Suprapubic skin (tissue), 4 donors: ENCODE measurements around the gene PLEKHD1.

Experiments used
- EP300 ChIP-seq: sonication (generic); formaldehyde crosslinking; IDR thresholded peaks from one replicate; pipeline ENCODE4 v1.6.1; 2017; ENCODE audit warnings: antibody characterized with exemption
- POLR2A ChIP-seq, 2 donors: fragments of 450-650 bp; IDR thresholded peaks; one replicate each; pipeline ENCODE4 v1.6.1; 2017; ENCODE audit warnings: antibody characterized with exemption in 2 of 2, mild to moderate bottlenecking in 2 of 2, moderate library complexity in 2 of 2
- POLR2AphosphoS5 ChIP-seq, 3 donors: sonication (generic); formaldehyde crosslinking; IDR thresholded peaks; one replicate each; pipeline ENCODE4 v1.6.1; 2017; ENCODE audit warnings: antibody characterized with exemption in 3 of 3
- TF ChIP-seq, protein P1 (sequence below), 2 donors: fragments of 200-600 bp in 1 of 2; fragments of 450-650 bp in 1 of 2; sonication (generic) in 1 of 2; IDR thresholded peaks; one replicate each; pipeline ENCODE4 v1.5.1; 2016 to 2019; ENCODE audit warnings: antibody characterized with exemption in 2 of 2, mild to moderate bottlenecking in 1 of 2, moderate library complexity in 1 of 2

DNA sequence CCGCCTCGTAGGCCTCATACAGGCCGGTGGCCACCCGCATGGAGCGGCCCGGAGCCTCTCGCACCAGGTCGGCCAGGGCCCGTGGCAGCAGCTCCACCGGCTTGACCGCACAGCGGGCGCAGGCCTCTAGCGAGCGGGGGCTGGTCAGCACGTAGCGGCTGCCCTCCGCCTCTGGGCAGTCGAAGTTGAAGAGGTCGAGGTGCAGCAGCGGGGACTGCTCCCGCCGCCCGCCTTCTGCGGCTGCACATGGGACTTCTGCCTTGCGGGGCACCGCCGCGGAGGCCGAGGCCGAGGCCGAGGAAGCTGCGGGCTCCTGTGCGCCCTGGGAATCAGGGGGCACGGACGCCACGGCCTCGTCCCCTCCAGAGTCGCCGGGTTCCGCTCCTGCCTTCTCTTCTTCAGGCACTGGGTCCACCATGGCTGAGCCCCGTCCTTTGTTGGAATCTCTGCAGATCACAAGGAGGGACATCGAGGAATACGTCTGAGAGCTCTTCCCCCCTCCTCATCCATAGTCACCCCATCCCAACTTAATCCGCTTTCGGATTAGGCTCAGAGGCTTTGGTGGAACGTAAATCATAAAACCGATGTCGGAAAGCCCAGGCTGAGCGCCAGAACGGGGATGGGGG, 88.8 kb downstream of the PLEKHD1 start:
- TF ChIP-seq, protein P1, sequence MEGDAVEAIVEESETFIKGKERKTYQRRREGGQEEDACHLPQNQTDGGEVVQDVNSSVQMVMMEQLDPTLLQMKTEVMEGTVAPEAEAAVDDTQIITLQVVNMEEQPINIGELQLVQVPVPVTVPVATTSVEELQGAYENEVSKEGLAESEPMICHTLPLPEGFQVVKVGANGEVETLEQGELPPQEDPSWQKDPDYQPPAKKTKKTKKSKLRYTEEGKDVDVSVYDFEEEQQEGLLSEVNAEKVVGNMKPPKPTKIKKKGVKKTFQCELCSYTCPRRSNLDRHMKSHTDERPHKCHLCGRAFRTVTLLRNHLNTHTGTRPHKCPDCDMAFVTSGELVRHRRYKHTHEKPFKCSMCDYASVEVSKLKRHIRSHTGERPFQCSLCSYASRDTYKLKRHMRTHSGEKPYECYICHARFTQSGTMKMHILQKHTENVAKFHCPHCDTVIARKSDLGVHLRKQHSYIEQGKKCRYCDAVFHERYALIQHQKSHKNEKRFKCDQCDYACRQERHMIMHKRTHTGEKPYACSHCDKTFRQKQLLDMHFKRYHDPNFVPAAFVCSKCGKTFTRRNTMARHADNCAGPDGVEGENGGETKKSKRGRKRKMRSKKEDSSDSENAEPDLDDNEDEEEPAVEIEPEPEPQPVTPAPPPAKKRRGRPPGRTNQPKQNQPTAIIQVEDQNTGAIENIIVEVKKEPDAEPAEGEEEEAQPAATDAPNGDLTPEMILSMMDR (IDR thresholded peaks at IDR 0.05), result no peak
- no peak for TF ChIP-seq EP300
- no peak for TF ChIP-seq POLR2A (IDR thresholded peaks at IDR 0.05)
- TF ChIP-seq POLR2AphosphoS5 (IDR thresholded peaks at IDR 0.05), result no peak
